B cell (primary cell): ENCODE measurements around the gene PCDH9.

ENCODE experiments used
- EZH2 ChIP-seq: IDR thresholded peaks from 2 replicates; pipeline ENCODE4 v1.6.1; 2012; ENCODE audit warnings: borderline replicate concordance, low read depth, mild to moderate bottlenecking, moderate library complexity, low read length; ENCODE audit not compliant: insufficient read depth, poor library complexity, severe bottlenecking
- TF ChIP-seq, protein P1 (sequence below): fragments of 200-600 bp; IDR thresholded peaks from one replicate; pipeline ENCODE4 v1.8.0; 2022; ENCODE audit warnings: antibody characterized with exemption, mild to moderate bottlenecking

DNA sequence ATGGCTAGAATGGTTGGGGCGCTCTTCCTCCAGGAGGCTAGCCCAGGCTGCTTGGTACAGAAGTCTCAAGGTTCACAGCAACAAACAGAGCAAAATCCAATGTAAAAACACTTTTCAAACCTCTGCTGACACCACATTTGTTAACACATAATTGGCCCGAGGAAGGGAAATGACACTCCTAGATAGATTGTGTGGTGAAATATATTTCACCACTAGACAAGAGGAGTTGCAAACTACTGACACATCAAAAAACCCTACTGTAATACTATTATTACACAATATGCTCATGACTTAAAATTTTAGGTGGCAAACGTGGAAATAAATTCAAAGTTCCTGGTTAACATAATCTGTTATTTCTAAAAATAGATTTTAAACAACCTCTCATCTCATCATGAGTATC lies 643.6 kb downstream of the PCDH9 start:
- TF ChIP-seq, protein P1, sequence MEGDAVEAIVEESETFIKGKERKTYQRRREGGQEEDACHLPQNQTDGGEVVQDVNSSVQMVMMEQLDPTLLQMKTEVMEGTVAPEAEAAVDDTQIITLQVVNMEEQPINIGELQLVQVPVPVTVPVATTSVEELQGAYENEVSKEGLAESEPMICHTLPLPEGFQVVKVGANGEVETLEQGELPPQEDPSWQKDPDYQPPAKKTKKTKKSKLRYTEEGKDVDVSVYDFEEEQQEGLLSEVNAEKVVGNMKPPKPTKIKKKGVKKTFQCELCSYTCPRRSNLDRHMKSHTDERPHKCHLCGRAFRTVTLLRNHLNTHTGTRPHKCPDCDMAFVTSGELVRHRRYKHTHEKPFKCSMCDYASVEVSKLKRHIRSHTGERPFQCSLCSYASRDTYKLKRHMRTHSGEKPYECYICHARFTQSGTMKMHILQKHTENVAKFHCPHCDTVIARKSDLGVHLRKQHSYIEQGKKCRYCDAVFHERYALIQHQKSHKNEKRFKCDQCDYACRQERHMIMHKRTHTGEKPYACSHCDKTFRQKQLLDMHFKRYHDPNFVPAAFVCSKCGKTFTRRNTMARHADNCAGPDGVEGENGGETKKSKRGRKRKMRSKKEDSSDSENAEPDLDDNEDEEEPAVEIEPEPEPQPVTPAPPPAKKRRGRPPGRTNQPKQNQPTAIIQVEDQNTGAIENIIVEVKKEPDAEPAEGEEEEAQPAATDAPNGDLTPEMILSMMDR, result no peak
- TF ChIP-seq EZH2, result no peak
